Mononuclear cell (primary cell): Measurements from ENCODE around the gene ATL1. TPM values are rescaled to one million over a fixed set of nuclear protein-coding genes. Genes with fewer than 3 reads are reported as not detected.
"Not testable (repeated sequence)": the region's sequence is repeated elsewhere in the genome, so short reads cannot be mapped to it uniquely, and the experiment has no call there.

Source experiments
- H3K27me3 ChIP-seq: 2 replicates; pipeline ENCODE4 v1.6.0; 2011; ENCODE audit warnings: low read length, control low read depth; ENCODE audit not compliant: insufficient read depth
- H3K4me1 ChIP-seq: 2 replicates; pipeline ENCODE4 v1.5.1; 2011; ENCODE audit warnings: mild to moderate bottlenecking, low read length, control low read depth; ENCODE audit not compliant: insufficient read depth
- H3K4me3 ChIP-seq: 2 replicates; pipeline ENCODE4 v1.5.1; 2011; ENCODE audit warnings: mild to moderate bottlenecking, low read length, moderate library complexity
- H3K9me3 ChIP-seq: 2 replicates; pipeline ENCODE4 v1.5.1; 2011; ENCODE audit warnings: low read depth, mild to moderate bottlenecking, control low read depth, low read length
- total RNA-seq: library from RNA; depleted of rRNA; stranded (reverse); fragments of >200 nt; gene quantifications from one replicate; pipeline ENCODE4 v1.2.3, GENCODE V29; 2012

The ATL1 gene
- total RNA-seq, 1 donor, result 5.7 TPM

DNA sequence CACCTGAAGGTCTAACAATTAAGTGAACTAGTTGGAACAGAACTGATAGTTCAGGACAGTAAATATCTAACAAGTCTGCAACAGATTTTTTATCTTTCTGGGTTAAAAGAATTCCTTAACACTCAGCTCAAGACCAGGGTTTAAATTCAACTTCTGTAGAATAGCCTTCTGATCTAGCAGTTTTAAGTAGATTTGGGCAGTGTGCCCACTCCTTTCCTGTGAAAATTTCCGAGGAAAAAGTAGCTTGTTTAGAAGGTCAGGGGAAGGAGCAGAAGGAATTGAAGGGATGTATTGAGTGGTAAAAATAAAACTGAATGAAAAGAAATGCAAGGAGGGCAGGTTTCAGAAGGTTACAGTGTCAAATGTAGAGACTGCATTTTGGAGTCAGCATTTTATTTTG, 45.8 kb downstream of the ATL1 start:
- Histone ChIP-seq H3K27me3 (no peaks in the 10 kb centered on the region), H3K9me3 (no peaks in the 10 kb centered on the region), H3K4me1 (no peaks in the 10 kb centered on the region), H3K4me3 (no peak overlapping the region)

DNA sequence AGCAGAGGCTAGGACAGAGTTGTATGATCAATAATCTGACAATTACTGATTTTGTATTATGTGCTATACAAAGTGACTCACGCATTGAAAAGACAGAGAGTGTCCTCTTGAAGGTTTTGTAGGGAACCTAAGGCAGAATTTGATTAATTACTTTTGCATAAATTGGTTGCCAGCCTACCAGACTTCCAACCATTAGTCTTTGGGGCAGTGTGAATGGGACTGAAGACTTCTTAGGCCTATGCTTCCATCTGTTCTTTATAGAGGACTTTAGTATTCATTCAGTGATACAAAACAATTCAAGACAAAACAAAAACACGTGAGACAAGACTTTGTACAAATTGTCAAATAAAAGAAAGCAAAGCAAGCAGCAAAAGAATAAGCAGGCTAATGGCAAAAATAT, 46.5 kb downstream of the ATL1 start:
- H3K9me3 ChIP-seq, result no peaks in the 10 kb centered on the region
- H3K4me1 ChIP-seq, result no peaks in the 10 kb centered on the region
- H3K27me3 ChIP-seq, result no peaks in the 10 kb centered on the region
- no peak overlapping the region for H3K4me3 ChIP-seq

DNA sequence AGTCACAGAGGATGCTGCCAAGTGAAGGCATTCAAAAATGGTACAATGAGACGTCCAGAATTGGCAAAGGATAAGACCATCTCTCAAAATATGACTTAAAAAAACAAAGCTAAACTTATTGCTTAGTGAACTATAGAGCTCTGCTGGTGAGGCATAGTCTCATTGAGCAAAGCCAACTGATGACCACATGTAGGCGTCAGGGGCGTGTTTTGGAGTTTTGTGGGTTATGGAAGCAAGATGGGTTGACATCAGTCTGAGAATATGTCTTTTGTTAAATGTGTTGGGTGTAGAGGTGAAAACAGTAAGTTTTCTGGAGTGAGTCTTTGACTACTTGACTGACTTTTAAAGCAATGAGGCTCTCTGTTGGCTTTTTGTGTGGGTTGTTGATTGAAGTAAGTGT, 47.2 kb downstream of the ATL1 start:
- Histone ChIP-seq H3K27me3 (no peaks in the 10 kb centered on the region), H3K4me3 (no peak overlapping the region), H3K9me3 (no peaks in the 10 kb centered on the region), H3K4me1 (no peaks in the 10 kb centered on the region)

DNA sequence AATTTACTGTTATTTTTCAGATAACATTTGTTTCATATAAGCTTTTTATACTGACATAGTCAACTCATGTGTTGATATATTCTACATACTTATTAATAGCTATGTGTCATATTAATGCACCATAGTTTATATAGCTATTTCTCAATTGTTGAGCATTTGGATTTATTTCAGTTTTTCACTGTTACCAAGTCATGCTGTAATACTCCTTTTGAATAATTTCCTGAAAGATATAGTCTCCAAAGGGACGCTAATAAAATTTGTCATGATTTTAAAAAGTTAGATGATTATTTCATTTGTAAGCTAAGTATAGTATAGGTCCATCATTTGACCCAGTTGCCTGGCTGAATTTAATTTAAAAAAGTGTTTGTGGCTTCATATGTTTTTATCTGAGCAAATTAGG, 47.8 kb downstream of the ATL1 start:
- Histone ChIP-seq H3K27me3 (no peaks in the 10 kb centered on the region), H3K4me3 (no peak overlapping the region), H3K4me1 (no peaks in the 10 kb centered on the region), H3K9me3 (no peaks in the 10 kb centered on the region)

DNA sequence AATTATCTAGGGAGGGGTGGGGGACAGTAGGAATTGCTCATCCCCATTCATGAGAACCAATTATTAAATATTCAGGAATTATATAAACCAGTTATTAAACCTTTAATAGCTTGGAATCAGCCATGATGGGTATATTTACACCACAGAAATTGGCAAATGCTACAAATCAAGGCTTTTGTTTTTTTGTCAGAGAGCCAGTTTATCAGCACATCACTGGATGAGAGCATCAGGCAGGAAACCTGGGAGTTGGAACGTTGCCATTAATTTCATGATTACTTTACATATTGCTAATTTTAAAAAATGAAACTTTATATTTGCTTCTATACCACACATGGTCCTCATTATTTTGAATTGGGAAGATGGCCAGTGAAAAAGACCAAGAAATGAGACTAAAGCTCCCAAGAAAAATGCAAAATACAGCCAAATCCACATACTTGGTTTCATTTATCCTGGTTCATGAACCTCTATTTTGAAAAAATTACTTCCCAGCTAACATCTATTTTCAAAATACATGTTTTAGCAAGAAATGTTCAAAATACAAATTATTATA, 48.4 kb downstream of the ATL1 start:
- Histone ChIP-seq H3K4me1 (no peaks in the 10 kb centered on the region), H3K4me3 (no peak overlapping the region), H3K9me3 (no peaks in the 10 kb centered on the region)

DNA sequence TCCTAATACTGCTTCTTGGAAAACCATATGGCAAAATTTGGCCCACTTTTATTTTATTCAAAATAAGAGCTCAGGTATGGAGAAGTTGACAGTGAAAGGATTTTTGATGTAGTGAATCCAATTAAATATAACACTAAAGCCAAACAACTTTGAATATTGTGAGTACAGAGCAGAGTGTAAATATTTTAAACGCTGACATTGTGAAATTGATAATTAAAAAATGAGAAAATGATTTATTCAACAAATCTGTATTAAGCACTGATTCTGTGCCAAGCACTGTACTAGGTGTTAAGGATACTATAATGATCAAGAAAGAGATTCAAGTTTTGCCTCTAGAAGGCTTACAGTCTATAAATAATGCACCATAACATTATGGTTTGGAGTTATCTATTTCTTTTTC, 50.5 kb downstream of the ATL1 start:
- H3K4me1 ChIP-seq, result no peaks in the 10 kb centered on the region
- H3K4me3 ChIP-seq, result no peak overlapping the region
- H3K9me3 ChIP-seq, result no peaks in the 10 kb centered on the region
- H3K27me3 ChIP-seq, result no peaks in the 10 kb centered on the region

More for the DNA sequence above, 48.4 kb downstream of the ATL1 start:
- H3K27me3 ChIP-seq, result no peaks in the 10 kb centered on the region

DNA sequence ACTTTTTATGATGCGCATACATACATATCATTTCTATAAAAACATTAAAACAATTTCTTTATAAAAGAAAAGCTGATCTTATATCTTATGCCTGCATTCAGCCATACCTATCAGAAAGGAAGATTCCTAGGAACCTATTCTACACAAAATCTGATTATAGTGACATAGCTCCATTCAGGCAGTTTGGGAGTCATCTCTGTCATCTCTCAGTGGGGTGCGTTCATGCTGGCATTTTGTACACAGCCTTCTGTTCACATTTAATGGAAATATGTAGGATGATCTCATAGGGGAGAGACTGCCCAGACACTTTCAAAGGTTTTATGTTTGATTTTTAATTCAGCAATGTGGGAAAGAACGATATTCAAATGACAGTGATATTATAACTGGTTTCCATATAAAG, 52.9 kb downstream of the ATL1 start:
- H3K27me3 ChIP-seq, result no peaks in the 10 kb centered on the region
- no peak overlapping the region for H3K4me3 ChIP-seq
- no peaks in the 10 kb centered on the region for H3K4me1 ChIP-seq
- no peaks in the 10 kb centered on the region for H3K9me3 ChIP-seq

DNA sequence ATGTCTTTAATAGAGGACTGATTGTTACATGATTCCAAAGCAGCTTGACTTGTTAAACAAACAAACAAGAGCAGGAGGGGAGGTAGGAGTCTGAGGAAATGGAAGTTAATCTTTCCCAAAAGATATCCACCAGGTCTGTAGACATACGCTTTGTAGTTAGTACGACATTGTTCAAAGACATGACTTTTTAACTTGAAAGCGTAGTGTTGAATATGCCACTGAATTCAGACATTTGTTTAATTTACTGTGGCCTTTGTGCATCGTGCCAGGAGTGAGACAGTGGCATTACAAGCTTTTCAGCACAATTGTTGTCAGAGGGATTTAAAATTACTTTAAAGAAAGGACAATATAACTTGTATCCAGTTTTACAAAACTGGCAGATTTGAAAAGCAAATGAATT, 55.1 kb downstream of the ATL1 start:
- no peaks in the 10 kb centered on the region for H3K27me3 ChIP-seq
- no peaks in the 10 kb centered on the region for H3K9me3 ChIP-seq
- H3K4me1 ChIP-seq, result no peaks in the 10 kb centered on the region
- H3K4me3 ChIP-seq, result no peak overlapping the region

DNA sequence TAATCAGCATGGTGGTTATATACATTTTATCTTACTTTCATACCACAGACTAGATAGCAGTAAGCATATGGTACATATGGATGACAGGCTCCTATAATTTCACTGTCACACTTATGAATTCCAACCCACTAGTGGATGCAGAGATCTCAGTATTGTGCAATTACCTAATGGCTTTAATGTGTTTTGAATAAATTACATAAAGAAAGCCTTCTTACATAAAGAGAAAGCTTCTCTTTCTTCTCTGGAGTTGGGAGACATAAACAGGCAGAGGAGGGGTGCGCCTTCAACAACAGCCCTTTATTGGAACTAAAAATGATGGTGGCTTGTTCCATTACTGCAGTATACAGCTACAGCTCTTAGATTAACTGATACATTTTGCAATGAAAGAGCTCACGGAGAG, 55.6 kb downstream of the ATL1 start:
- no peaks in the 10 kb centered on the region for H3K9me3 ChIP-seq
- no peak overlapping the region for H3K4me3 ChIP-seq
- H3K27me3 ChIP-seq, result no peaks in the 10 kb centered on the region
- H3K4me1 ChIP-seq, result no peaks in the 10 kb centered on the region

DNA sequence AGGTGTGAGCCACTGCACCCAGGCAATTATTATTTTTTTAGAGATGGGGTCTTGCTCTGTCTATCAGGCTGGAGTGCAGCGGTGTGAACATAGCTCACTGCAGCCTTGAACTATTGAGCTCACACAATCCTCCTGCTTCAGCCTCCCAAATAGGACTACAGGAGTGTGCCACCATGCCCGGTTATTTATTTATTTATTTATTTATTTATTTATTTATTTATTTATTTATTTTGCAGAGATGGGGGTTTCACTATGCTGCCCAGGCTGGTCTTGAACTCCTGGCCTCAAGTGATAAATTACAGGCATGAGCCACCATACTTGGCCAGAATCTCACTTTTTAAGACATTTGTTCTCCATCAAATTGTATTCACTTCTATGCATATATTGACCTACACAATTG, 56.3 kb downstream of the ATL1 start:
- no peaks in the 10 kb centered on the region for H3K9me3 ChIP-seq
- H3K4me3 ChIP-seq, result no peak overlapping the region
- no peaks in the 10 kb centered on the region for H3K4me1 ChIP-seq
- H3K27me3 ChIP-seq, result no peaks in the 10 kb centered on the region

DNA sequence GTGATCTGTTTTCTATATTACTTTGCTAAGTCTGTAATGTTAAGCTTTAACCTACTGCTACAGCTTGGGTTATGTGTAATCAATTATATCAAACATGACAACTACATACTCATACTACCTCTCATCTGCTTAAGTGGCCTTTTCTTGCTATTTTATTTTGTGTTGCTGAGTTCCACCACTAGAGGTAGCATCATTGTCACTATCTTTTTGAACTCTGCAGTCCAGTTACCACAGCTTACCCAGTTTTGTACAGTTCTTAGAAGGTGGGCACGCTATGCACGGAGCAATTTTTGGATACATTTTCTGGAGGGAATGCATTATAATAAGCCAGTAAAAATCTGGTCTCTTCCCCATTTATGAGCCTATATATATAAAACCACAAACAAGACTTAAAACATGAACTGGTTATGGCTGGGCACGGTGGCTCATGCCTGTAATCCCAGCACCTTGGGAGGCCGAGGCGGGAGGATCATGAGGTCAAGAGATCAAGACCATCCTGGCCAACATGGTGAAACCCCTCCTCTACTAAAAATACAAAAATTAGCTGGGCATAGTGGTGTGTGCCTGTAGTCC, 59.7 kb downstream of the ATL1 start:
- Histone ChIP-seq H3K9me3 (no peaks in the 10 kb centered on the region), H3K27me3 (no peaks in the 10 kb centered on the region), H3K4me1 (no peaks in the 10 kb centered on the region), H3K4me3 (no peak overlapping the region)

DNA sequence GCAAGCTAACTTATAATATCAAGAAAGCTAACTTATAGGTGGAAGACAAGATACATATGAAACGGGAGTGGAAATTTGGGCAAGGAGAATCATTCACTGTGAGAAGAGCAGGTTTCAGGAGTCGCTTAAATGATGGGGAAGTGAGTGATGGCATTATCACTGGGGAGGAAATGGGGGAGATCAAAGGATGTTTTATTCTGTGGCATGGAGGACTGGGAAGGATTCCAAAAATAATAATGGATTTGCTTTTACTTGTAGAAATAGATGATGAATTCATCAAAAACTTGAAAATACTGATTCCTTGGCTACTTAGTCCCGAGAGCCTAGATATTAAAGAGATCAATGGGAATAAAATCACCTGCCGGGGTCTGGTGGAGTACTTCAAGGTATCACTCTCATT, 60.4 kb downstream of the ATL1 start:
- Histone ChIP-seq H3K27me3 (no peaks in the 10 kb centered on the region), H3K9me3 (no peaks in the 10 kb centered on the region), H3K4me1 (no peaks in the 10 kb centered on the region), H3K4me3 (no peak overlapping the region)

DNA sequence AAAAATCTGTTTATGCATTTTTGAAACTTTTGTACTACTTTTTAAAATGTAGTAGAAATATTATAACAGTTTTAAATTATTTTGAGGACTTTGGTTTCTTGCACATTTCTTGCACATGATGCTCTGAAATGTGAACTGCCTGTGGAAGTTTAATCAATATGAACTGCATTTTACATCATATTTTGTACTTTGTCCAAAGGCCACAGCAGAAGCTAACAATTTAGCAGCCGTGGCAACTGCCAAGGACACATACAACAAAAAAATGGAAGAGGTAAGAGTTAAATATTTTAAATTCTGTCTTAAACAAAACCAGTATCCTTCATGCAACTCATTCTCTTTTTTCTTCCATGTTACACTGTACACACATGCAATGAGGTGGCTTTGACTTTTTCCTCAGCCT, 63.0 kb downstream of the ATL1 start:
- Histone ChIP-seq H3K9me3 (no peaks in the 10 kb centered on the region), H3K4me3 (no peak overlapping the region), H3K27me3 (no peaks in the 10 kb centered on the region), H3K4me1 (no peaks in the 10 kb centered on the region)

DNA sequence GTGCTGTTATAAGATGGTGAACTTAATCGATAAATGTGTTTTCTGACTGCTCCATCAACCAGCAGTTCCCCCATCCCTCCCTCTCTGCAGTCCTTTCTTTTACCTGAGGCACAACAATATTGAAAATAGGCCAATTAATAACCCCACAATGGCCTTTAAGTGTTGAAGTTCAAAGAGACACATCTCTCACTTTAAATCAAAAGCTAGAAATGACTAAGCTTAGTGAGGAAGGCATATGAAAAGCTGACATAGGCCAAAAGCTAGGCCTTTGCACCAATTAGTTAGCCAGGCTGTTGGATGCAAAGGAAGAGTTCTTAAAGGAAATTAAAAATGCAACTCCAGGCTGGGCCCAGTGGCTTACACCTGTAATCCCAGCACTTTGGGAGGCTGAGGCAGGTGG, 64.5 kb downstream of the ATL1 start:
- Histone ChIP-seq H3K4me3 (no peak overlapping the region), H3K9me3 (no peaks in the 10 kb centered on the region), H3K27me3 (no peaks in the 10 kb centered on the region), H3K4me1 (no peaks in the 10 kb centered on the region)

DNA sequence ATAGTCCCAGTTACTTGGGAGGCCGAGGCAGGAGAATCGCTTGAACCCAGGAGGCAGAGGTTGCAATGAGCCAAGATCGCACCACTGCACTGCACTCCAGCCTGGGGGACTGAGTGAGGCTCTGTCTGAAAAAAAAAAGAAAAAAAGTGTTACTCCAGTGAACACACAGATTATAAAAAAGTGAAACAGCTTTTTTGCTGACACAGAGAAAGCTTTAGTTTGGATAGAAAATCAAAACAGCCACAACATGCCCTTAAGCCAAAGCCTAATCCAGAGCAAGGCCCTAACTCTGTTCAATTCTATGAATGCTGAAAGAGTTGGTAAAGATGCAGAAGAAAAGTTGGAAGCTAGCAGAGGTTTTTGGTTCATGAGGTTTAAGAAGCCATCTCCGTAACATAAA, 65.0 kb downstream of the ATL1 start:
- not testable (repeated sequence) for H3K4me3 ChIP-seq, H3K4me1 ChIP-seq, H3K27me3 ChIP-seq, H3K9me3 ChIP-seq

DNA sequence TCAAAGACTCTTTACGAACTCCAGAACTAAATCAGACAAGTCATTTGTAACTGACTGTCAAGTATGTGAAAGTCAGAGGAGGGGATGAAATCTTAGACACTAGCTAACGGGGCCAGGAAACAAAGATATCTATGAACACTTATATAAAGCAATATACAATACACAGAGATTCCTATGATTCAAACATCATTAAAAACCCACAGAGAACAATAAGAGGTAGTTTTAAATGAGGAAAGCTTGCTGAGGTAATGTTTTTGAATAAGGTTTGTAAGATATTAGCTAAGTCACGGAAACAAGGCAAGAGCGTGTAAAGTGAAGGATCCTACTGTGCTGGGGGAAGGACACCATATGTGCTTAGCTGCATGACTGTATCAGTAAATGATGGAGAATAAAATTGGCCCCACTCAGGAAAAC, 71.5 kb downstream of the ATL1 start:
- no peaks in the 10 kb centered on the region for H3K27me3 ChIP-seq
- H3K9me3 ChIP-seq, result no peaks in the 10 kb centered on the region
- no peak overlapping the region for H3K4me3 ChIP-seq
- no peaks in the 10 kb centered on the region for H3K4me1 ChIP-seq
